NAMALWA (cell line): Measurements from ENCODE around the gene ORC3.
"Not testable (repeated sequence)": the region's sequence is repeated elsewhere in the genome, so short reads cannot be mapped to it uniquely, and the experiment has no call there.

Experiments used
- DNase-seq: peaks from one replicate; pipeline ENCODE4 v3.0.0-alpha.2; 2015; ENCODE audit warnings: low spot score

Gene ORC3

DNA sequence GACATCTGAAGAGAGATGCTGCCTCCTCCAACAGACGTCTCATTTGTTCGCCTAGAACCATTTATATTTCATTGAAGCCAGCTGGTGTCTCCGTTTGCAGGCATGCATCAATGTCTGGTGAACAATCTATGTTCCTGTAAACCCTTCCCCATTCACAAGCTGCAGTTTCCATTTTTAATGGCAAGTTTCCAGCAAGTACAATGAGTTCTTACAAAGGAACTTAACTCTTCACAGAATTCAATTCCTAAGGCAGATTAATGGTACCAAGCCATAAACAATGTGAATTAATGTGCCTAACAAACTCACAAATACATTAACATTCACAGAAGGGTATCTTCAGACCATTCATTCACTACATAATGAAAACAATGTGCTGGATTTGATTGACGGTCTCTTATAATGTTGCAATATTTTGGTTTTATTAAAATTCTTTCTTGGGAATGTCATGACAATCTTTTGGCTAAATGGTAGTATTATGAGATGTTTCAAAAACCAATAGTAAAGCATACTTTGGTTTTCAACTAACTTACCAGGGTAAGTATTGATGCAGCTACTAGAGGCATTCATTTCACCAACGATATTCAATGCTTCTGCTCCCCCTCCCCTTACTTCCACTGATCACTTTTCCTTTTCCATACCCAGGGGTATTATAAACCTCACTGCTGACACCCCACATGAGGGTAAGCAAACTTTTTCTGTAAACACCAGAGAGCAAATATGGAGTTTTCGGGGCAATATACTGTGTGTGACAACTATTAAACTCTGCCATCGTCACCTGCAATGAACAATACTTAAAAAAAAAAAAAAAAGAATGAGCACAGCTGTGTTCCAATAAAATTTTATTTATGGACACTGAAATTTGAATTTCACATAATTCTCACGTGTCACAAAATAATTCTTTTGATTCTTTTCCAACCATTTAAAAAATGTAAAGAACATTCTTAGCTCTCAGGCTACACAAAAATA is 107.9 kb downstream of the ORC3 start:
- peak; percentile 50 for DNase-seq

DNA sequence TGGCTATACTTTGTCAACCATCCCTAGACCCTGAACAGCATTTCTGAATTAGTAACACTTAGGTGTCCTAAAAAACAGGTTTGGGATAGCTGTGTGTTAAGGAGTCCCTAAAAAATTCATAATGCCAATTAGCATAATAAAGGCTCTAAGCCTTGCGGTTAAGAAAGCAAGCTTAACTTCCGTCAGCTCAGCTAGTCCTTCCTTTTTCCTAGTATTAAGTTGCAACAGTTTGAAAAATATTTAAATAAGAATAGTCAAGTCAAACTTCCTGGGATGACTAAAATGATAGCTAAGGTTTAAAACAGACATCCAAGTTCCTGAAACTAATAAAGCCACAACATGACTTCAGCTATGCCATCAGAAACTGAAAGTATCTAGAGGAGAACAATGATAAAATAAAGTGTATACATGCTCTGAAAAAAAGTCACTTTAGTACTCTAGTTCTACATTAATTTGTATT is 108.6 kb downstream of the ORC3 start:
- peak; percentile 53 for DNase-seq

DNA sequence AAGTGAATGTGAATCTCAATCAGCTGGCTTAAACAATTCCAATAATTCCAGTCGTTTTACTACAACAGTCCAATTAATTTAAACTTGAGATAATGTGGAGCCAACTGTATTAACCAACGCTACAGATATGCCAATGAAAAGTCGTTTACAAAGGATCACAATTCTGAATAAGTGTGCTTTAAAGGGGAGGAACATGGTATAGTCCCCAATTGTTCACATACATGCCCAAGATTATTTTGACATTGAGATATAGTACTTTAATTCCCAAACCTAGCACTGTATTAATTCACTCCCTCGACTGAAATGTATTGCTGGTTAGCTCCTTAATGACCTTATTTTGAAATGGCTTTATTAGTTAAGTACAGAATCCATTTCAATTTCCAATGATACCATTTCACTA is 109.6 kb downstream of the ORC3 start:
- peak; percentile 31 for DNase-seq

DNA sequence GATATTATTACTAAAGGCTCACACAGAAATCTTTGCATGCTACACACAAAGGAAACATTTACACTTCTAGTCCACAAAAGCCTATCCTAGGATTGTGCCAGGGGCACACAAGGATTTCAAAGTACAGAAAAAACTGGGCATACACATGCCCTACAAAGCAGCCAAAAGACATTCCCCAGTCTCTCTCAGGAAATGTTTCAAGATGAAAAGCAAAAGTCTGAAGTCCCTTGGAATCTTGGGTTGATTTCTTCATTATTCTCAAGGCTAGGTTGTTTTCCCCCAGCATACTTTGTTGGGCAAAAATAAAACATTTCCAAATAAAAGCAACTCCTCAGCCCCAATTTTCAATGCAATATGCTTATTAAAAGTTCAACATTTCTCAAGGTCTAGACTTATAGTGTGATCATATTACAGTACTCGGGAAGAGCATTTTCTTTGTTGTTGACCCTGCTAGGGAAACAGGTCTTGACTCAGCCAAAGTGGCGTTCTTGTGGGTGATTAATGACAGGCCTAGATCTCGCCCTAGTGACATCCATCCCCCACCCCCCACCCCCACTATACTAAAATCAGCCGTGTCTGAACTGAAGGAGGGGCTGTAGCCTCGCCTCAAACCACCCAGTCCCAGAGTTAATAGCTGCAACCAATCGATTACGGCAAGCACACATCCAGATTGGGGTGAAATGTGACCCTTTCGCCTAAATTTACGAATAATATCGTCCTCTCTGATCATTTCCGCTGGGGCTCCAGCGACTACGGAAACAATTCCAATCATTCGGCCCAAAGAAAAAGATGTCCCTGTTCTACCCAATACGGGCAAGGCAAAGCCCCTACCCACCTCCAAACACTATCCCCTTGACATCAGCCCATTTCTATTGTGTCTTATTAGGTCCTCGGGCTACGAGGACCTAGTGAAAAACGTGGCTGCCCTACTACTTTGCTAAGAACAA is 110.7 kb downstream of the ORC3 start:
- DNase-seq: peak; percentile 72

DNA sequence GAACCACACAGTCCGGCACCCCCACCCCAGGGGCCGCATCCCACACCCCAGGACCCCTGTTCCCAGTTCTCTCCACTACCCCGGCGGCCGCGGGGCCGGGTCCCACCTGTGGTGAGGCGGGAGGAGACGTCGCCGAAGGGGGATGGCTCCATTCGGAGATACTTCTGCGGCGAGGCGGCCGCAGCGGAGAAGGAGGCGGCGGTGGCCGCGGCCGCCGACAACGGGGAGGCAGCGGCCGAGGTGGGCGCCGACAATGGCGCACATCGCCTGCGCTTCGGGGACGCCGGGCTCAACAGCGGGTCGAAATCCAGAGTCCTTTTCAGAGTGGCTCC is 111.4 kb downstream of the ORC3 start:
- no peak for DNase-seq

DNA sequence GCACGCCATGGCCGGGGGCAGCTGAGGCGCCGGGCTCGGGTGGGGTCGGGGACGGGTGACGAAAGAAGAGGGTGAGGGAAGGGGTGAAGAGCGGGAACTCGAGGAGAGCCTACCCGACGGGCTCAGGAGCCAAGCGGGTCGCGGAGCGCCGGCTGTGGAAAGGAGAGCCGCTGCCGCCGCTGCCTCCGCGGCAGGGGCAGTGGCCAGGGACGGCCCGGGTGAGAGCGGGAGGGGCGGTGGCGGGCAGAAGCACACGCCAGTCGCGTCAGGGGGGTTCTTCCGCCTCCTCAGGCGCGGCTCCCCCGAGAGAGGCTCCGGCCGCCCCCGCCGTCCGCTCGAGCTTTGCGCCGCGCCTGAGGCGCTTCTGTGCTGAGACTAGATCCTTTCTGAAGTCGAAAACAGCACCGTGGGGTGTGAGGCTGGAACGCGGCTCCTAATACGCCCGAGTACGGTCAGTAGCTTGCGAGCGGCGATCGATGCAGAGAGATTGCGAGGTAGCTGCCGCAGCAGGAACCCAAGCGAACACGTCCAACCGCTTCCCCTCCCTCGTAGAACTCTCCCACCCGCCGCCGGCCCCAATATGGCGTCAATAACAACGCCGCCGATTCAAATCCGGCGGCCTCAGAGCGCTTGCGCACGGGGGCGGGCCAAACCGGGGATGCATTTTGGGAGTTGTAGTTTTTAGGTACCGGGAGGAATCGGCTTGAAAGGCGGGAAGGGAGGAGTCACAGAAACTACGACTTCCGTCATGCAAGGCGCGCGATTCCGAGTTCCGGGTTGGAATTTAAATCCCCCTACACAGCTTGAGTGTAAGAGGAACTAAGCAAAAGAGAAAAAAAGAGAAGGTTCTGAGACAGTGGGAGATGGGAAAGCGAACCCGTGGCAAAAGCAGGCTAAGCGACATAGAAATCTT is 112.0 kb downstream of the ORC3 start, which contains the start of gene AKIRIN2:
AKIRIN2 (minus strand) TSS at position 558 of the 913 bp plus-strand sequence; CDS start at position 9, 549 bp downstream.
- peak; percentile 99 for DNase-seq

DNA sequence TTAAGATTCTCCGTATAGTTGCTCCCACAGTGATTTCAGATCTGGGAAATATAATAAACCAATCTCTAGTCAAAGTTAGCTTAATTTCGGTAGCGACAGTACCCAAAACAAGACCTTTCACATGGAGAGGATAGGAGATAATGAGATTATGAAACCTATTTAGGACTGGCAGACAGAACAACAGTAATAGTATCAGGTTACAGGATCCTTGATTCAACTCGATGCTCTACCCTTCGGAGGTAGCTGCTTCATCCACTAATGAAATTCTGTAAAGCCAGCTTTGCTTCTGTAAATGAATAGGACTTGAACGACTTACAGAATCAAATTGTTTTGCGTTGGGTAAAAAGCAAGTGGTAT is 112.6 kb downstream of the ORC3 start:
- no peak for DNase-seq

DNA sequence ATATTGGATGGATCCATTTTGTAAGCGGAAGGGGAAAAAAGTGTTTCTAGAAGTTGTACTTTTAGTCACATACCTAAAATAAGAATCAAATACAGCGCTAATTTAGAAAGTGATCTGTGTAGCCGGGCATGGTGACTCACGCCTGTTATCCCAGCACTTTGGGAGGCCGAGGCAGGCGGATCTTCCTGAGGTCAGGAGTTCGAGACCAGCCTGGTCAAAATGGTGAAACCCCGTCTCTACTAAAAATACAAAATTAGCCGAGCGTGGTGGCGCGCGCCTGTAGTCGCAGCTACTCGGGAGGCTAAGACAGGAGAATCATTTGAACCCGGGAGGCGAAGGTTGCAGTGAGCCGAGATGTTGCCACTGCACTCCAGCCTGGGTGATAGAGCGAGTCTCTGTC is 113.1 kb downstream of the ORC3 start:
- not testable (repeated sequence) for DNase-seq

DNA sequence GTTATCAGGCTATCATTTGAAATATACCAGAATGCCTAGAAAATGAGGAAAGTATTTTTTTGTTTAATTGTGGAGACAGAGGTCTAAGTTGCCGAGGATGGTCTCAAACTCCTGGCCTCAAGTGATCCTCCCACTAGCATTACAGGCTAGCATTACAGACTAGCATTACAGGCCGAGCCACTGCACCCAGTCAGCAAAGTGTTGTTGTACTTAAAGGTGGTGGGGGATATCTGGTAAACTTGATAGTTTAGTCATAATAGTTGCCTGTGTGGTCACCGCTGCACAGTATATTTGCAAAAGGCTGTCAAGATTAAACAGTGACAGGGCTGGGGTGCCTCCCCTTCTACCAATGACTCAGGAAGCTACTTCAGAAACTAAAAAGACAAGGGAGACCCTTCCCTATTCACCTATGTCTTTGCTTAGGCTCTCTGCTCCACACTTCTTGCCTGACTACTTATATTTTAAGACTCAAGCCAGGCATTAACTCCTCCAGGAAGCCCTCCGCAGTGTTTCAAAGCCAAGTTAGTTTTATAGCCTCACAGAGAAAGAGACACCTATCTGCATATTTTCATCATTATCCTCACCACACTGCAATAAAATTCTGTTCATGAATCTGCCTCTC is 115.2 kb downstream of the ORC3 start:
- DNase-seq: no peak

DNA sequence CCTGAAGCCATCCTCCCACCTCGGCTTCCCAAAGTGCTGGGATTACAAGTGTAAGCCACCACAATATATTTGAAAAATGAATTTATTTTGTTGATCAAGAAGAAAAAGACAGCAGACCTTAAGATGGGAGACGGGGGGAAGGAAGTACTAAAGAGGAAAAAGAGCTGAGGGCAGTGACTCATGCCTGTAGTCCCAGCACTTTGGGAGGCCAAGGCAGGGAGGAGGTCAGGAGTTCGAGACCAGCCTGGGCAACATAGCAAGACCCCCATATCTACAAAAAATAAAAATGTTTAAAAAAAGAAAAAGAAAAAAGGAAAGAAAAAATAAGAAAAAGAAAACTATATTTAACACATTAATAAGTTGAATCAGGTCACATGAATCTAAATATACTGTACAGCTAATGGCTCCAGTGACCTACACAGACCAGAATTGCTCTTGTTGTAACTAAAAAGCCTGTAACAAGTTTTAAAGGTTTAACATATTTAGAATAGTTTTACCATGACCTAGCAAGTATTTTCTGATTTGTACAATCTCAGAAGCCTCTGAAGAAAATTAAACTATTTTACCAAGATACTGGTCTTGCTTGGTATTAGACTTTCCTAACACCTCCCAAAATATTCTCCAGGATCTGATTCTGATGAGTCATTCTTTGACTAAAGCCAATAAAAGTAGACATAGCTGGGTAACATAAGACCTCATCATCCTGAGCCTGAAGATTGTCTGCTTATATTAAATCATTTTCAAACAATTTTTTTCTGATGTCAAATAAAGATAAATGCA is 116.4 kb downstream of the ORC3 start:
- DNase-seq: no peak

DNA sequence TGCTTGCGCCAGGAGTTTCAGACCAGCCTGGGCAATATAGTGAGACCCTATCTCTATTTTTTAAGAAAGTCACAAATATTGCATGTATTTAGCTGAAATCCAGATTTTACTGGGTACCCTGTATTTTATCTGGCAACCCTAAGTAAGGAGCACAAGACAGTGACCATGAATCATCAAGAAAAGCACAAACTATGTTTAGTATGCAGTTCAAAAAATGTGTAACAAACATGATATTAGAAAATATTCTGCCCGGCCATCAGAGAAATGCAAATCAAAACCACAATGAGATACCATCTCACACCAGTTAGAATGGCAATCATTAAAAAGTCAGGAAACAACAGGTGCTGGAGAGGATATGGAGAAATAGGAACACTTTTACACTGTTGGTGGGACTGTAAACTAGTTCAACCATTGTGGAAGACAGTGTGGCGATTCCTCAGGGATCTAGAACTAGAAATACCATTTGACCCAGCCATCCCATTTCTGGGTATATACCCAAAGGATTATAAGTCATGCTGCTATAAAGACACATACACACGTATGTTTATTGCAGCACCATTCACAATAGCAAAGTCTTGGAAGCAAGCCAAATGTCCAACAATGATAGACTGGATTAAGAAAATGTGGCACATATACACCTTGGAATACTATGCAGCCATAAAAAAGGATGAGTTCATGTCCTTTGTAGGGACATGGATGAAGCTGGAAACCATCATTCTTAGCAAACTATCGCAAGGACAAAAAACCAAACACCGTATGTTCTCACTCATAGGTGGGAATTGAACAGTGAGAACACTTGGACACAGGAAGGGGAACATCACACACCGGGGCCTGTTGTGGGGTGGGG is 118.9 kb downstream of the ORC3 start:
- DNase-seq: not testable (repeated sequence)

DNA sequence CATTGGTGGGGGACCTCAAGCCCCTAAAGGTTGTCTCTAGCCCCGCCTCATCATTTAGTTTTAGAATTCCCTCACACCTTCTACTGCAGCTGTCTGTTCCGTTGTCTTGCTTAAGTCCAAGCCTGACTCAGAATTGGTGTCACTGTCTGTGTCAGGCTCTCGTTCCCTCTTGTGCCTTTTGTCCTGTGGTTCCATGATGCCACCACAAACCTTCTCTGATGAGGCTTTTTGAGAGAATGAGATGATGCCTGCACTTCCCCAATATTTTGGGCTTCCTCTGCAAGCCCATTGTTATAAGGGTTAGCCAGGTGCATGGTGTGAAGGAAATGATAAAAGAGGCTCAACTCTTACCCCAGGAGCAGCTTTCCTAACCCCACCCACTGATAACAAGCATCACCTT is 120.2 kb downstream of the ORC3 start:
- no peak for DNase-seq

DNA sequence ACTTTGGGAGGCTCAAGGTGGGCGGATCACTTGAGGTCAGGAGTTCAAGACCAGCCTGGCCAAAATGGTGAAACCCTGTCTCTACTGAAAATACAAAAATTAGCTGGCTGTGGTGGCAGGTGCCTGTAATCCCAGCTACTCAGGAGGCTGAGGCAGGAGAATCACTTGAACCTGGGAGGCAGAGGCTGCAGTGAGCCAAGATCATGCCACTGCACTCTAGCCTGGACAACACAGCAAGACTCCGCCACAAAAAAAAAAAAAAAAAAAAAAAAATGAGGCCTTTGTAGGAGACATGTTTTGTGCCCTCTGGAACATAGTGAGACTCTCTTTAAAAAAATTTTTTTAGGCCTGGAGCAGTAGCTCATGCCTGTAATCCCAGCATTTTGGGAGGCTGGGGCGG is 122.8 kb downstream of the ORC3 start:
- not testable (repeated sequence) for DNase-seq

DNA sequence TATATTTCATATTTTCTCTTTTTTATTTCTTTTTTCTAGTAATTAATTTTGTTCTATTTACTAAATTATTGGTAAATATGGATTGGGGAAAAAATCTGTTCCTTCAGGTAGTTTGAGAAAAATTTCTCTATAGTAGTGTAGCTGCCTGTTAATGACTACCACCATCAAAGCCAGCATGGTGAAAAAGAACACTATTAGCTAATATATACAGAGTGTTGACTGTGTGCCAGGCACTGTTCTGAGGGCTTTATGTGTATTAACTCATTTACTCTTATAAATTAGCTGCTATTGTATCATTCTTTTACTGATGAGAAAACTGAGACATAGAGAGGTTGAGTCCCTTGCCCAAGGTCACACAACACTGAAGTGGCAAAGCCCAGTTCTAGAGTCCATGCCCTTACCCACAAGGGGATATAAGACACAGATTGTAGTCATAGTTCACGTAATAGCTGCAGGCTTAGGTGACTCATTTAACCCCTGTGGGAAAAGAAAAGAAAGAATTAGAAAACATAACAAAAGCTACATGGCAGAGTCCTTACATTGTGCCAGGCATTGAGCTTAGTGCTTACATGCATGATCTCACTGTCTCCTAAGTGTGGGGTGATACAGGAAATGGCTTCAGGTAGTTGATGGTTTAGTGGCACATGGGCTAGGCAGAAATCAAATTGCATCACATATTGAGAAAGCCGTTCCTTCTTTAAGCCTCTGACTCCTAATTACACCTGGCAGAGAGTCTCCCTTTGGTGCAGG is 124.3 kb downstream of the ORC3 start:
- DNase-seq: no peak
